GM19351 (cell line): ENCODE measurements around the gene CPED1.
"Not testable (repeated sequence)": the region's sequence is repeated elsewhere in the genome, so short reads cannot be mapped to it uniquely, and the experiment has no call there.

ENCODE experiments used
- ATAC-seq: cut with Tn5 transposase; IDR thresholded peaks from one replicate; pipeline ENCODE4 v1.9.1; 2021; ENCODE audit warnings: mild to moderate bottlenecking, moderate library complexity; ENCODE audit not compliant: unreplicated experiment

The CPED1 gene

DNA sequence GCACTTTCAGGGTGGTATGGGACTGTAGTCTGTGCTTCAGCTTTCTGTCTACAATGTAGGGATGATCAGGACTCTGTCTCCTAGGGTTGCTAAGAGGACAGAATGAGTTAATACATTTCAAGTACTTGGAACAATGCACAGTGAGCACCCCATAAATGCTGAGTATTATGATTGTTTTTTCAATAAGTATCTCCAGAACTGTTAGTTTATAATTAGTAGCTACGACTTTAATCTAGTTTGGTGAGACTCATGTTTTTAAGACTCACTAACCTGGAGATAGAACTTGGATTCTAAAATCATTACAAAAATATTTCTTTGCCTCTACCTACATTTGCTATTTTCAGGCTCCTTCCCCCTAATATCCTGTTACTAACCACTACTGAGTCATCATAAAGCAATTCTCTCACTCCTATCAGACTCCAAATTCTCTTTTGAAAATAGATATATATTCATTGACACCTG lies 95.3 kb downstream of the CPED1 start:
- no peak for ATAC-seq

DNA sequence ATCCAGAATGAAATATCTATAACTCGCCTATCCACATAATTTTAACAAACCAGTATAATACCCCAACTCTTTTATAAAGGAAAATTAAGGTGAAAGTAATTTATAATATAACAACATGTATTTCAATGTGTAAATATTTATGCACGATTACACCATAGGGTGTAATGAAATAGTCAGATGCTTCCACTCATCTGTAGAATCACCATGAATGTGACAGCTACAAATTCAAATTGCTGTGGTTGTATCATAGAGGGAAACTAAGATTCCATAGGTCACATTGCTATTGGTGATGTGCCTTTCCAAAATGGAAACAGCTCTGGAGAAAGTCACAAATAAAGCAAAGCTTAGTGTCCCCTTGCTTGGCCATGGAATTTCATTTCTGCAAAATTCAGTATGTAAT lies 95.7 kb downstream of the CPED1 start:
- ATAC-seq: no peak

DNA sequence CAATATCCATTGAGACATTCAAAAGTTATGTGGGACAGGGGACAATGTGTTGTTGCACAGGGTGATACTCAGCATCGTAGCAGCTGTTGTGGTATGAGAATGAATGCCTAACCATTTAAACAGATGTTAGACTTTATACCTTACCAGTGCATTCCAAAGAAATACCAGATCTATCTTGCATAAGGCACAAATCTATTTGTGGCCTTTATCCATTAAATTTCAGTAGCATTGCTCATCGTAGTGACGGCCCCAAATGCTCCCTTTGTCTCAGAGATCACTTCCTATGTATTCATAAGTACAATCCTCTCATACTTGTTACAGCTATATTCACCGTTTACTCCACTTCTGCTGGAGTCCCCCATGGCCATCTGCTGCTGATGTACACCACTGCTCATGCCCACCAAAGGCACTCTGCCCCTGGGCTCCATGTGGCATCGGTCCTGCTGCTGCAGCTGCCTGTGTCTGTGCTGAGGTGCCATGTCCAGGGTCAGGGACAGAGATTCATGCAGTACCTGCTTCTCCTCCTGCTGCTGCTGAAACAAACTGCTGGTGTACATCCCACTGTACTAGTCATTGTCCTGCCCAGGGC lies 96.3 kb downstream of the CPED1 start:
- ATAC-seq: no peak

DNA sequence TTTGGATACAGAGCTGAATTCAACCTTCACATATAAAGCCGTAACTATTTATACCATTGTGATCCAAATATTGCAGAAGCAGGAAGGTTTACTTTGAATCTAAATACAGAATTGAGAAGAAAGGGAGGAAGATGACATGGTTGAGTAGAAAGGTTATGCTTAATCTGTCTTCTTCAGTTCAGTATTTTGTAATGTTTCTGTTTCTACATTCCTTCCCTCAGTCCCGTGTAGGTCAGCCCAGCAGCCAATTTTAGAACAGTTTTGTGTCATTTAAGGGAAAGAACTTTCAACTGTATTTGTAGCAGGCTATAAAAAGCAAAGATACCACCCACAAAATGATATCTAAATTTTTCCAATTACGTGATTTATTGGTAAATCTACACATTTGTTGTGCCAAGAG lies 97.4 kb downstream of the CPED1 start:
- no peak for ATAC-seq

DNA sequence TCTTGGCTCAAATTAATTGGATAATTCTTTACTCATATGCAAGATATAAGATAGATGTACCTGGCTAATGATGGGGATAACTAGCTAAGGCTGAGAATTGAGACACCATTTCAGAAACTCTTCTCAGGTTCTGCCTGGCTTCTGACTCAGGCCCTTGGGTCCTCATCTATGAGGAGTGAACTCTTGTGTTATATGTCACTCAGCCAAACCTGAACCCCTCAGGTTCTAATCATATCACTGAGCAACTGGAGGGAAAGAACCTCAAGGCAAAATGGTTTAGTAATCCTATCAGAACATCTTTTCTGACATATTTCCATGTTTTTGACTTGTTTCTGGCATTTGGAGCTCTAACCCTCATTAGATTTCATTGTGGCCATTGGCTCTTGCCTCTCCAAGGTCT lies 100.4 kb downstream of the CPED1 start:
- ATAC-seq: no peak

DNA sequence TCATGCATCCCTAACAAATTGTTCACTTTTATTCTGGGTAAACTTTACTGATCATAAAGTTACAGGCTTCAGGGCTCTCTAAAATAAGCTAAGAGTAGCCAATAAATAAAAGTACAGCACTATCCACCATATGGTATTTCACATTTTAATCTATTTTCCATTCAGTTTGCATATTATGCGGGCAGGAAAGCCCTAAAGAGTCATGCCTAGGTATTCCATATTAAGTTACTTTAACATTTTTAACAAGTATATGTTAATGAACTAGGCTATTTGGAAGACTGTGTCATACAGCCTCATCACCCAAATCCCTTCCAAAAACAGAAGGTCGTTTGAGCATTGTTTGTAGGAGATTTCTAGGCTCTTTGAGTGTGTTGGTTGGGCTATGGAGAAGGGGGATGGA lies 106.3 kb downstream of the CPED1 start:
- ATAC-seq: no peak

DNA sequence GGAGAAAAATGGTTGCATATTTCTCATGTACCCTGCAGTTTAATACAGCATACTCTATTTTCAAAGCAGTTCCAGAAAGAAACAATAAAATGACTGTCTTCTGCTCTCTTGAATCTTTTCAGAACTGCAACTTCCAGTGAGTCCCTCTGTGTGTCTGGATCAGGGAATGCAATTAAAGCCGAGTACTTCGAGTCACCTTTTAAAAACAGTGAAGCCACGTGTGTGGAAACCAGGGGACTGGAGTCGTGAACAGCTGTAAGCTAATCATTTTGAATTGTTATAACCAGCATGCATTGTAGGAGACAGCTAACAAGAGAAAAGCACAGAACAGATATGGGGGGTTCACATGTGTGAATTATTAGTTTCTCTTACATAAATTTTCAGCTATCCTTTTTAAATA lies 109.1 kb downstream of the CPED1 start:
- no peak for ATAC-seq

DNA sequence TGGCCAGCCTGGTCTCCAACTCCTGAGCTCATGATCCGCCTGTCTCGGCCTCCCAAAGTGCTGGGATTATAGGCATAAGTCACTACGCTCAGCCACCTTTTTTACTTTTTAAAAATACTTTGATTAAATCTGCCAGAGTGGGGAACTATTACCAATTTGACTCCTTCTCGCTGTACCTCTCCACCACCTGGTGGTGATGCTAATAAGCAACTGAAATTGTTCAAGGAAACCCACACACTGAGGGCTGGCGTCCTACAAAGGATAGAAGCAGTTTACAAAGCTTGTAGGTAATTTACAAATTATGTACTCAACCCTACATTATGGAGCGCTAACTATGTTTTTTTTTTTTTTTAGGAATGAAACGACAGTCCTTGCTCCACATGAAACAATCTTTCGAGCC lies 111.1 kb downstream of the CPED1 start:
- no peak for ATAC-seq

DNA sequence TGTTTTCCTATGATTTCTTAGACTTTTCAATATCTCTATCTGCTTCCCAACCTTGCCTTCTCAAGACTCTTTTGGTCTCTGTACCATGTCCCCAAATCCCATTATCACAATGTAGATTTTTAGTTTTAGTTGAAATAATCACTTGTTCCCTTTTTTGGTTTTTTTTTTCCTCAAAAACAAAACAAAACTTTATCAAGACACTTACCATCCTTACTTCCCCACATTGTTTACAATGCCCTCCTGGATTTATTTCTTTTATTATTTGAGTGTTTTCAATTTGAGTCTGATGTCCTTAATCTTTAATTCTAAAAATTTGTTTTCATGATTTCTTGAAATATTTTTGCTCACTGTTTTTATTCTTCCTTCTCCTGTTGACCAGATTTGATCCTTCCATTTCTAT lies 112.6 kb downstream of the CPED1 start:
- no peak for ATAC-seq

DNA sequence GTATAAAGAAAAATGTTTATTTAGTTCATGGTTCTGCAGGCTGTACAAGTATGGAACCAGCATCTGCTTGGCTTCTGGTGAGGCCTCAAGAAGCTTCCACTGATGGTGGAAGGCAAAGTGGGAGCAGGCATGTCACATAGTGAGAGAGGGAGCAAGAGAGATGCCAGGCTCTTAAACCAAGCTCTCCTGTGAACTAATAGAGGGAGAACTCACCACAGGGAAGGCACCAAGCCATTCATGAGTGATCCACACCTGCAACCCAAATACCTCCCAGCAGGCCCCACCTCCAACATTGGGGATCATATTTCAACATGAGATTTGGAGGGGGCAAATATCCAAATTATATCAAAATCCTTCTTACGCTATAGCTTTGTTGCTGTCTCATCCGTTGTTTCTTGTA lies 113.1 kb downstream of the CPED1 start:
- no peak for ATAC-seq

DNA sequence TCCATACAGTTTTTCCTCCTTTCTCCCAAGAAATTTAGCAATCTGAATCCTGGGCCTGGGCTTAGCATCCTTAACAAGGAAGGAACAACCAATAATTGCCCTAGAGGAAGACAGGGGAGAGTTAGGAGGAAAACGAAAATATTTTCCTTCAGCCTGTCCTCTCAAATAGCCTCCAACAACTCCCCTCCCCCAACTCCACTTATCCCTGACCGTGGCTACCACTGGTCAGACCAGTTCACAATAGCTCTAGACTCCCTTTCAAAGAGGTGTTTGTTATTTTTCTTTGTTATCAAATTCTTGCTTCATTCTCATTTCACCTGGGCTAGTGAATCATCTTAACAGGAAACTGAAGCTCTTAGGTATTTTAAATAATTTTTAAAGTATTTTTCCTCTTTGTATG lies 114.1 kb downstream of the CPED1 start:
- no peak for ATAC-seq

DNA sequence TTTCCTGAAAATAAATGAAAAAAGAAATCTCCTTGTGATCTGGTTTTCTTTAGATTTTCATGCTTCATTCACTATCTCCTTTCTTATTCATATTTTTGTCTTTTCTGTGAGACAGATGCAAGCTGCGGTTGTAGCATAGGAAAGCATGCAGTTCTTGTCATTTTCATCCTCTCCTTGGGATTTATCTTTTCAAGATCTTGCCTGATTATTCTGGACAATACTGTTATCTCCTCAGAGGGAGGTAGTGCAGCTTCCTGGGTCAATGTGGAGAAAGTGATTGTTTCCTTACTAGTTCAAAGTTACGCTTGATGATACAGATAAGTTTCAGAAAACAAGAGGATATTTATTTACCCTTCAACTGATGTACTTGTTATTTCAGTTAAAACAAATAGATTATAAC lies 114.6 kb downstream of the CPED1 start:
- no peak for ATAC-seq

DNA sequence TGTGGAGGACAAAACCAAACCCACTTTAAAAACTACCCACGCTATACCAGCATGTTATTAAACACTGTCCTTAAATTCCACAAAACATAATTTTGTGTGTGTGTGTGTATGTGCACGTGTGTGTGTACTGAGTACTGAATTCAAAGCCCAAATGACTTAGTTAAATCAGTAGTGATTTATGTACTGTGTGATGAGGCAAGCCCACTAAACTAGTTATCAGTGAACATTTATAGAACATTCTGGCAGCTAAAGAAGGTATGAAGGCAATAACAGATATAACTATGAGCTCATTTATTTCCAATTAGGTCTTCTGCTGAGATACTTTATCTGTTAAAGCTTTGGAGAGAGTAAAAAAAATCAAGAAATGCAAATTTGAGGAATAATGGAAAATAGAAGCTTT lies 115.1 kb downstream of the CPED1 start:
- ATAC-seq: no peak

DNA sequence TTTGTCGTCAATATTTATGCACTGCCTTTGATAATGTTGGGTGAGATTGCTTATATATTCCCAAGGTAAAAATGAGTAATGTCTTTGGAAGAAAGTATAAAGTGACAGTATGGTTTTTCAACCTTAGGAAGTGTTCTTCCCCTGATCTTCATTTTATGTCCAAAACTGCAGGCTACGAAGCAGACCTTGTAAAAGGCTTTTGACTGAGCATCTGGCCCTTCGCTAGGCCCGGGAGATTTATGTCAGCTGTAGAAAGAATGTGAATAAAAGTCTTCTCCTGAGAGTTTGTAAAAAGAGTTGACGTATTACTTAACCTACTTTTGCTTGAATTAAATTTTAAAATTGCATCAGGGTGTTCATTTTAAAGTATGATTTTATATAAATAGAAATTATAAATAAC lies 116.8 kb downstream of the CPED1 start:
- no peak for ATAC-seq

DNA sequence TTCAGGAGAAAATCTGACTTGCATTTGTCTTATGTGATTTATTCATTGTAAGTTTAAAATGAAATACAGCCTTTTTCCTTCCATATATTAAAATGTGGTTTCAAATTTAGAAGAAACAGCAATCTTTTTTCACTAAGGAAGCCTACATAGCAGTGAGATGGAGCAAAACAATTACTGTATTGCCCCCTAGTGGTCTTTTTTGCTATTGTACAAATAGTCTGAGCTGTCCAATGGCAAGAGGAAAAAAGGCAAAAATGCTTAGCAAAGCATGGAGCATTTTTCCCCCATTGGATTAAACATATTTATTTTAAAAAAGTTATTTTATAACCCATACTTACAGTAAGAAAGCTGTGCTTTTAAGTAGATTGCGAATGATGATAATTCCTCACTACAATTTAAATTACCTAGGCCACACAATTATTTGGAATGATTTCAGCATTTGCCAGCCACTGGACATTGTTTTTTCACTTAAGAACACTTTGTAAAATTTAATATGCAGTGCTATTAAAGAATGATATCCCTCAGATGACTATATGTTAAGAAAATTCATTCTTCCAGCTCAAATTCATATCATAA lies 119.5 kb downstream of the CPED1 start:
- peak; percentile 91 for ATAC-seq

DNA sequence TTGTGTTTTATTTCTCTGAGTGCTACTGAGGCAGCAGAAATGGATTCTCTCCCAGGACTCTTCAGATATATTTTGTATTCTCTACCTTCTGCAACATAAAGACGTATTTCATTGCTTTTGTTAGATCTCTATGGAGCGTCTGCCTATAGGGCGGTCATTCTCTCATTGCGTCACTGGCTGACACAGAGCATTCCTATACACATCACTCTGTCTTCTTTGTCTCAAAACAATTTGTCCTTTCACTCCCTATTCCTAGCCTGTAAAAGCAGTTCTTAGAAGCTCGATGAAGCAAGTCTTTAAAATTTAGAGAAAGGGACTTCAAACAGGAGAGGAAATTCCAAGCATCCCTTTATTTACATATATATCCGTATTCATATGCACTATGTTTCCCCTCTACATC lies 120.6 kb downstream of the CPED1 start:
- no peak for ATAC-seq

DNA sequence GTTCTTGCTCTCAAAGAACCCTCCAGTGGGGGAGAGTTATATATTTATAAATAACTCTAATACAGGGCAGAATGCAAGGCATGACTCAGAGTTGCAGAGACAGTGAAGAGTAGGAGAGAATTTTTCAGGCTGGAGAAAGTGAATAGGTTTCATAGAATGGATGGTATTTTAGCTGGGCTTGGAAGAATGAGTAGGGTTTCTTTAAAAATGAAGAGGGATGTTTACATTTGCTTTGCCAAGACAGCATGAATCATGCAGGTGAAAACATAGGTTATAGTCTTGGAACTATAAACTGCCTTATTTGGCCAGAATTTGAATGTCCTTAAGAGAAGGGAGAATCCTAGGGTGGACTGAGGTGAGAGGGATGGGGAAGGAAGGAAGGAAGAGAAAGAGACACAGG lies 124.8 kb downstream of the CPED1 start:
- no peak for ATAC-seq

DNA sequence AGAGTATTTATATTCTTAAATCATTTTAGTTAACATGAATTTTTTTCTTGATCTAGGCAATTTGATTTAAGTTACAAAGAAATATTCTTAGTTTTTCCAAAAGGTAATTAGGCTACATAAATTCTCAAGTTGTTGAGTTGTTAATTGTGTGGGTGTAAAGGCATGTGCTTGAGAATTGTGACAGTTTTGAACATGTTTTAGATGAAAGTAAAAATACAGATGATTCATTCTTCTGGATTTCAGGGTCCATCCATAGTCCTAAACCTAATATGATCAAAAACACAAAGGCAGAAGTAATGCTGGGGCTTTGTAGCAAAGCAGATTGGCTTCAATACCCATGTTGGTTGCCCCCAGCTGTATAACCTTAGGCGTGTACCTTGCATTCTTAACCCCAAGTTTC lies 127.9 kb downstream of the CPED1 start:
- no peak for ATAC-seq

DNA sequence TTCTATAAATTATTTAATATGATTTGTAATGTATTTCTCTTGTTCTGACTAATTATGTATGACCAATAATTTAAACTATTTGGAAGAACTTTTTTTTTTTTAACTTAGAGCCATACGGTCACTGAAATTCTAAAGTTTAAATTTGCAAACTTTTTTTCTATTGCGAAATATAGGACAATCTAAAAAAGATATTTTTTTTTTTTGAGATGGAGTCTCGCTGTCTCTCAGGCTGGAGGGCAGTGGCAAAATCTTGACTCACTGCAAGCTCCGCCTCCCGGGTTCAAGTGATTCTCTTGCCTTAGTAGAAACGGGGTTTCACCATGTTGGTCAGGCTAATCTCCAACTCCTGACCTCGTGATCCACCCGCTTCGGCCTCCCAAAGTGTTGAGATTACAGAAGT lies 130.5 kb downstream of the CPED1 start:
- no peak for ATAC-seq

DNA sequence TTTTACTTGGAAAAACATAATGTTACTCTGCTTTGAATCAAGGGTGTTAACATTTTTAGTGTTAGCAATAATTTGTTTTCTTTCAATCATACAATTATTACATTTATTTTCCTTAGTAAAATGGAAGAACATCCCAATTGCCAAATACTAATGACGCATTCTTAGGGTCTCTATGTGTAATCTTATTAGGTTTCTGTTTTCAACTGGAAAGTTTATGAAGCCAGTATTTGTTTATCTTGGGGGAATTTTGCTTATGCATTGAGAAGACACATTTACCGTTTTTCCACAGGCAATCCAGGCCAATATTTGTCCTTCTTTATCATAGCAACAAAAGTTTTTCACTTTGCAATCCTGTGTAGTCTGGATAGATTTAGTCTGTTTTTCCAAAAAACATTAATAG lies 134.5 kb downstream of the CPED1 start:
- no peak for ATAC-seq

DNA sequence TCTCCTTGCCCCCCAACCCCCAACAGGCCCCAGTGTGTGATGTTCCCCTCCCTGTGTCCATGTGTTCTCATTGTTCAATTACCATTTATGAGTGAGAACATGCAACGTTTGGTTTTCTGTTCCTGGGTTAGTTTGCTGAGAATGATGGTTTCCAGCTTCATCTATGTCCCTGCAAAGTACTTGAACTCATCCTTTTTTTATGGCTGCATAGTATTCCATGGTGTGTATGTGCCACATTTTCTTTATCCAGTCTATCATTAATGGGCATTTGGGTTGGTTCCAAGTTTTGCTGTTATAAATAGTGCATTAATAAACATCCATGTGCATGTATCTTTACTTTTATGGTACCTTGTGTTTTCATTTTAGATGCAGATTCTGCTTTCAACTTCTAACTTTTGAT lies 136.9 kb downstream of the CPED1 start:
- ATAC-seq: not testable (repeated sequence)

DNA sequence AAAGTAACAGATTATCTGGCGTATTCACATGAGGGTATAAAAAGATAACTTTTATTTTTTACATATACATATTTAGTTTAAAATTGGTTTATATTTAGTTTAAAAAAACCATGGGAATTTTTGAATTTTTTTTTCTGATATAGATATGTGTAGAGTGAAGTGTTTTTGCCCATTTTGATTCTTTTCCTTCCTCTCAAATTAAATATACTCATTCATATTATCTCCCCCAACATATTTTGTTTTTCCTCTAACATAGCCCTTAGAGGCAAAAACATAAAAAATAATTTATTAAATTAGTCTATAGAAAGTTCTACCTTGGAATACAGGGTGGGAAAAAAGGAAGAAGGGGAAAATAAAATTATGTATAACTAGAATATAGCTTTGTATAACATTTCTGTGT lies 137.7 kb downstream of the CPED1 start:
- no peak for ATAC-seq

DNA sequence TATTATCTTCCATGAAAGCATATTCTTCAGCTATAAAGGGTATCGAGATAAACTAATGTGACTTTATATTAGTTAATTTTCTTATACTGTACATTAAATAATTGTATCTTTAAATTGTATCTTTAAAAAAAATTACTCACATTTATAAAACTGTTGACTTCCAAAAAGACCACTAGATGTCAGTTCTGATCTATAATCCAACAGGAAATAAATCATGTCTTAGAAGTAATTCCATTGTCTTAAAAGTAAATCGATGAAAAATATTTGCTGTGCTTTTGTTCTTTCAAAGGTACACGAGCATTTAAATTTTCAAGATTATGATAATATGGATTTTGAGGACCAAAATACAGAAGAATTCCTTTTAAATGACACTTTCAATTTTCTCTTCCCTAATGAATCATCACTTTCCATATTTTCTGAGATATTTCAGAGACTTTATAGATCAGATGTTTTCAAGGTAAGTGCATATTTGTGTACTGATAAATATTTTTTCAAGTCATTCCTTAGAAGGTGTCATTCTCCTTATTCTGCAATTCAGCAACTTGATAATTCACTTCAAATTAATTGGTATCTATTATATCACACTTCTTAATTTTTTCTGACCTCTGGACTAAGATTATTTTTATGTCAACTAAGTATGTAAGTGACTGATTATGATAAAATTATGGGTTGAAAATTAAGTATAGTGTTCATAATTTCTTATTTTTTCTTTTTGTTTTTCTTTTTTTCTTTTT lies 138.5 kb downstream of the CPED1 start:
- ATAC-seq: no peak
